ENCODE results near the gene RNF11. TPM values are rescaled to one million over a fixed set of nuclear protein-coding genes. Genes with fewer than 3 reads are reported as not detected.

The RNF11 gene
- total and polyA plus RNA-seq, 2 of the 8 experiments (the other 6 are each of a cell fraction or from before 2014, with no cell fraction given), result 49.6 to 54.2 TPM

GRCh38 chr1:51303751-51304251 lies 67.7 kb downstream of the RNF11 start (continued):
- TF ChIP-seq CHD7 (IDR thresholded peaks at IDR 0.05; ENCODE audit: insufficient replicate concordance, low read length) (no peak), HDAC6 (IDR thresholded peaks at IDR 0.05; ENCODE audit: low read depth, low read length) (no peak), RNF2 (IDR thresholded peaks at IDR 0.05; ENCODE audit: borderline replicate concordance, low read depth, low read length, missing control alignments, poor library complexity, severe bottlenecking) (no peak), CTCF (IDR thresholded peaks at IDR 0.05; ENCODE audit: control extremely low read depth in 1 of 3, insufficient read depth in 1 of 3, low read depth in 1 of 3, low read length in 3 of 3) (no peak), USF2 (IDR thresholded peaks at IDR 0.05; ENCODE audit: low read length) (no peak), EP300 (IDR thresholded peaks at IDR 0.05; ENCODE audit: borderline replicate concordance in 1 of 2, low read depth in 2 of 2, low read length in 2 of 2) (no peak)
